ENCODE results near the gene LYPD8. TPM values are rescaled to one million over a fixed set of nuclear protein-coding genes. Genes with fewer than 3 reads are reported as not detected.

Gene LYPD8
- total RNA-seq (2022; extraction: Qiagen RNA extraction) = 0.10 to 0.20 TPM (median 0.16 TPM) in 4 of 5 replicates, not detected in the other

GRCh38 chr1:248755517-248755916 lies at the start of gene LYPD8:
LYPD8 (minus strand) TSS chr1:248755759; CDS start chr1:248751081, 4,678 bp downstream.

GRCh38 chr1:248702714-248703113 lies 52.8 kb downstream of the LYPD8 start, which contains the start of gene OR14I1:
OR14I1 (minus strand) TSS chr1:248702766.

Other genes starting within 250 kb of the LYPD8 start
- gene OR2G6, start 247.7 kb downstream of the LYPD8 start, total RNA-seq (2022; extraction: Qiagen RNA extraction) = not detected in 5 replicates
- not detected in 5 replicates for gene OR2T29, start 193.0 kb downstream of the LYPD8 start, total RNA-seq (2022; extraction: Qiagen RNA extraction)
- gene OR2T34, start 181.0 kb downstream of the LYPD8 start, total RNA-seq (2022; extraction: Qiagen RNA extraction) = not detected in 5 replicates
- not detected in 5 replicates for gene OR2T10, start 158.1 kb downstream of the LYPD8 start, total RNA-seq (2022; extraction: Qiagen RNA extraction)
- gene OR2T11, start 120.7 kb downstream of the LYPD8 start, total RNA-seq (2022; extraction: Qiagen RNA extraction) = not detected in 5 replicates
- not detected in 5 replicates for gene OR2T35, start 110.5 kb downstream of the LYPD8 start, total RNA-seq (2022; extraction: Qiagen RNA extraction)
- not detected in 5 replicates for gene OR2T27, start 100.2 kb downstream of the LYPD8 start, total RNA-seq (2022; extraction: Qiagen RNA extraction)
- not detected in 5 replicates for gene OR14I1, start 53.0 kb downstream of the LYPD8 start, total RNA-seq (2022; extraction: Qiagen RNA extraction)
- gene SH3BP5L, start 70.2 kb upstream of the LYPD8 start, total RNA-seq (2022; extraction: Qiagen RNA extraction) = 21.6 to 26.7 TPM (median 22.8 TPM) in 5 replicates
- 16.0 to 20.9 TPM (median 18.9 TPM) in 5 replicates for gene ZNF672, start 82.5 kb upstream of the LYPD8 start, total RNA-seq (2022; extraction: Qiagen RNA extraction)
- gene ZNF692, start 103.3 kb upstream of the LYPD8 start, total RNA-seq (2022; extraction: Qiagen RNA extraction) = 14.4 to 22.2 TPM (median 20.7 TPM) in 5 replicates
- 2.6 to 4.2 TPM (median 3.4 TPM) in 5 replicates for gene PGBD2, start 150.5 kb upstream of the LYPD8 start, total RNA-seq (2022; extraction: Qiagen RNA extraction)